GM12891 (cell line): ENCODE data around the gene PIK3R2.

Experiments used
- POLR2A ChIP-seq: IDR thresholded peaks from 2 replicates; pipeline ENCODE4 v1.6.1; 2011; ENCODE audit warnings: low read depth, low read length, control low read depth
- POLR2AphosphoS5 ChIP-seq: IDR thresholded peaks from 2 replicates; pipeline ENCODE4 v1.6.1; 2011; ENCODE audit warnings: low read depth, low read length, control low read depth
- SPI1 ChIP-seq: IDR thresholded peaks from 2 replicates; pipeline ENCODE4 v1.6.1; 2011; ENCODE audit warnings: low read depth, low read length, control low read depth
- TAF1 ChIP-seq: IDR thresholded peaks from 2 replicates; pipeline ENCODE4 v1.6.1; 2011; ENCODE audit warnings: low read depth, low read length, control low read depth

DNA sequence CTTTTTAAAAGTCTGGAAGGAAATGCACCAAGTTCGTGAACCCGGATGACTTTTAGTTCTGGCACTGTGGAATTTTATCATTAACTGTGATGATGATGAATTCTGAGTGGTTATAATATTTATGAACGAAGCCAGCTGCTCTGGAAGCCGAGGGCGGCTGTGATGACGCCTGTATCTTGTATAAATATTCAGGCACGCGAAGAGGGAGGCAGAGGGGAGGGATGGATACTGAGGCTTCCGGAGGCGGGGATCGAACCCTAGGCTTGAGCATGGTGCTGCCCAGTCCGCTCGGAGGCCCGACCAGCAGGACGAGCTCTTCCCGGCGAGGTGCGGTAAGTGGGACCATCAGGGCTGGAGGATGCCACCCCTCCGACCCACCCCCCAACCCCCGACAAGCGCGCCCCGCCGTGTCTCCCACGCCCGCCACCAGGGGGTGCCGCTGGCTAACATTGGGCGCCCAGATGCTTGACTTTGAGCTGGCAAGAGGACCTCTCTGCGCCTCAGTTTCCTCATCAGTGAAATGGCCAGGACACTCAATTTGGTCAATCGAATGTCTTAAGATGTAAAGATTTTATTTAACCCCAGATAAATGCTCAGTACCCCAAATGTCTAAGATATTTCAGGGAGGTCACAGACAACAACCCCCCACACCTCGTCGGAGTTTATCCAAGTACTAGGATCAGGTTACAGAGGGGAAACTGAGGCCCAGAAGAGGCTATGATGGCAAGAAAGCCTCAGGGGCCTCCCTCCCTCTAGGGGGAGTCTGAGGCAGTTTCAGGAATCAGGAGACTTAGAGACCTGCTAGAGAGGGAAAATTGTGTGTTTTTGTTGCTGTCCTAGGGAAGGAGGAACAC lies 55.4 kb downstream of the PIK3R2 start:
- no peak for TF ChIP-seq POLR2A
- no peak for TF ChIP-seq POLR2AphosphoS5
- TF ChIP-seq TAF1, result no peak
- TF ChIP-seq SPI1, result no peak
